HuH-7.5 (cell line): ENCODE results near the gene ATRNL1.
A peak's percentile ranks its signal among the peaks of the same experiment; 100 is the strongest.
"Not testable (repeated sequence)": the region's sequence is repeated elsewhere in the genome, so short reads cannot be mapped to it uniquely, and the experiment has no call there.

Source experiments
- DNase-seq: peaks from one replicate; pipeline ENCODE4 v3.0.0; 2011; ENCODE audit warnings: low spot score

The ATRNL1 gene

GRCh38 chr10:115427611-115428010 lies 334.4 kb downstream of the ATRNL1 start:
- no peak for DNase-seq

GRCh38 chr10:115432188-115432819 lies 339.1 kb downstream of the ATRNL1 start:
- peak; percentile 16 for DNase-seq

DNA sequence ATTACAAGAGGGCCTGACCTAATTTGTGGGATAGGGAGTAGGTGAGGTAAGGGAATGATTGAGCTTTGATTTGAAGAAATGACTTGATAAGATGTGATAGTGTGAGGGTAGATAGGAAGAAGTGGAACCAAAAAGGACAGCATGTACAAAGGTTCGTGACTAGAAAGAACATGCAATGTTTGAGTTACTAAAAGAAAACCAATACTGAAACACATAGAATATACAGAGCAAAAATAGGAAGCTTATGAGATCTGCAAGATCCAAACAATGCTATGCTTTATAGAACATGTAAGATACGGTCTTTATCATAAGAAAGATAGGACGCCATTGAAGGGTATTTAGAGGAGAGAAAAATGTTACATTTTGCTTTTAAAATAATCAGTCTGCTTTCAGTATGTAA lies 343.8 kb downstream of the ATRNL1 start:
- DNase-seq, result no peak

- no peak for DNase-seq
Observed at GRCh38 chr10:115441907-115442545, 348.9 kb downstream of the ATRNL1 start.

GRCh38 chr10:115456812-115457211 lies 363.6 kb downstream of the ATRNL1 start:
- DNase-seq, result no peak

GRCh38 chr10:115483294-115483693 lies 390.1 kb downstream of the ATRNL1 start:
- DNase-seq, result no peak

DNA sequence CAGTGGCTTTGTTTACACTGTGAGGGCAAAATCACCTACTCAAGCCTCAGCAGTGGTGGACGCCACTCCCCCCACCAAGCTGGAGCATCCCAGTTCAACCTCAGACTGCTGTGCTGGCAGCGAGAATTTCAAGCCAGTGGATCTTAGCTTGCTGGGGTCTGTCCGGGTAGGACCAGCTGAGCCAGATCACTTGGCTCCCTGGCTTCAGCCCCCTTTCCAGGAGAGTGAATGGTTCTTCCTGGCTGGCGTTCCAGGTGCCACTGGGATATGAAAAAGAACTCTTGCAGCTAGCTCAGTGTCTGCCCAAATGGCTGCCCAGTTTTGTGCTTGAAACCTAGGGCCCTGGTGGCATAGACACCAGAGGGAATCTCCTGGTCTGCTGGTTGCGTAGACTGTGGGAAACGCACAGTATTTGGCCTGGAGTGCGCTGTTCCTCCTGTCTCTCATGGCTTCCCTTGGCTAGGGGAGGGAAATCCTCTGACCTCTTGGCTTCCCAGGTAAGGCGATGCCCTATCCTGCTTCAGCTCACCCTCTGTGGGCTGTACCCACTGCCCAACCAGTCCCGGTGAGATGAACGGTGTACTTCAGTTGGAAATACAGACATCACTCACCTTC lies 398.5 kb downstream of the ATRNL1 start:
- no peak for DNase-seq

DNA sequence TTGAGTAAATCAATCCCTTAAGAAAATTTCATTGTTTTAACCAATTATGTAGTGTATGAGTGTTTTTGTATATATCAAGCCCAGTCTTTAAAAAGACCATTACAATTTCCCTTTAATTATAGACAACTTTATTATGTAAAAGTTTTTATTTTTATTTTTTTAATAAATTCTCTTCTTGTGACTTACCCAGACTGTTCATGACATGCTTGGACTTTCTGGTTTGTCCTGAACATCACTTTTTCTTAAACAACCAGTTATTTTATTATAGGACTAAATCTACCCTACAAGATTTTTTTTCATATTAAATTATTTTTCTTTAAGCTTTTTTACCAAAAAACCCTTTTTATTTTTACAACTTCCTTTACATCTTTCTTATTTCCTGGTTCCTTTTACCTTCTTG lies 410.4 kb downstream of the ATRNL1 start:
- no peak for DNase-seq

GRCh38 chr10:115514895-115515294 lies 421.7 kb downstream of the ATRNL1 start:
- DNase-seq, result no peak

GRCh38 chr10:115525141-115525540 lies 432.0 kb downstream of the ATRNL1 start:
- DNase-seq, result no peak

DNA sequence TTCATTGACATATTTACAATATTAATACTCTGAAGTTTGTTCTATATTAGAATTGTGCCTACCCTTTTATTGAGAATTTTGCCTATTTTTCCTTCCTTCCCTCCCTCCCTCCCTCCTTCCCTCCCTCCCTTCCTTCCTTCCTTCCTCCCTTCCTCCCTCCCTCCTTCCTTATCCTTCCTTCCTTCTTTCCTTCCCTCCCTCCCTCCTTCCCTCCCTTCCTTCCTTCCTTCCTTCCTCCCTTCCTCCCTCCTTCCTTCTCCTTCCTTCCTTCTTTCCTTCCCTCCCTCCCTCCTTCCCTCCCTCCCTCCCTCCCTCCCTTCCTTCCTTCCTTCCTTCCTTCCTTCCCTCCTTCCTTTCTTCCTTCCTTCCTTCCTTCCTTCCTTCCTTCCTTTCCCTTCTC lies 434.5 kb downstream of the ATRNL1 start:
- not testable (repeated sequence) for DNase-seq

DNA sequence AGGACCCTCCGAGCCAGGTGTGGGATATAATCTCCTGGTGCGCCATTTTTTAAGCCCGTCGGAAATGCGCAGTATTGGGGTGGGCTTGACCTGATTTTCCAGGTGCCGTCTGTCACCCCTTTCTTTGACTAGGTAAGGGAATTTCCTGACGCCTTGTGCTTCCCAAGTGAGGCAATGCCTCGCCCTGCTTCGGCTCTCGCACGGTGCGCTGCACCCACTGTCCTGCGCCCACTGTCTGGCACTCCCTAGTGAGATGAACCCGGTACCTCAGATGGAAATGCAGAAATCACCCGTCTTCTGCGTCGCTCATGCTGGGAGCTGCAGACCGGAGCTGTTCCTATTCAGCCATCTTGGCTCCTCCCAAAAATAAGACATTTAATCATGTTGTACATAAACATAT lies 443.2 kb downstream of the ATRNL1 start:
- DNase-seq, result not testable (repeated sequence)

- DNase-seq, result no peak
Observed at GRCh38 chr10:115539142-115539762, 446.1 kb downstream of the ATRNL1 start.

DNA sequence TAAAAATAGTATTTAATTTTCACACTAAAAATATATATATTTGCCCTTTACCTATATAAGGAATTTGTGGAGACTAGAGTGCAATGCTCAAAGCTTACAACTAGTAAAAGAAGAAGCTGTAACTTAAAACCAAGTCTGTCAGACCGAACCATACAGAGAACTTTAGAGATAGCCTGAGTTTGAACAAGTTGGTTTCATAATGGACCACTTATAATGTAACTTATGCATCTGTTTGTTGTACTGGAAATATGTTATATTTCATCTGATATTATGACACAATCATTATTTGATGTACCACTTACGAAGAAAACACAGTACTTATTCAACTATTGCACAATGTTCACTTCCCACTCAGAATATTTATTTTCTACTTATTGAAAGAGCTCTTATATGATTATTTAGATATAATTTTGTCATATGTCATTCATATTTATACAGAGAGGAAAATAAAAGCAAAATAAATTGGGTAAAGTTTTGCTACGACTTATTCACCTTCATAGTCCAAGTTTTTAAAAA lies 462.8 kb downstream of the ATRNL1 start:
- DNase-seq, result no peak

GRCh38 chr10:115558252-115558651 lies 465.1 kb downstream of the ATRNL1 start:
- DNase-seq, result no peak

DNA sequence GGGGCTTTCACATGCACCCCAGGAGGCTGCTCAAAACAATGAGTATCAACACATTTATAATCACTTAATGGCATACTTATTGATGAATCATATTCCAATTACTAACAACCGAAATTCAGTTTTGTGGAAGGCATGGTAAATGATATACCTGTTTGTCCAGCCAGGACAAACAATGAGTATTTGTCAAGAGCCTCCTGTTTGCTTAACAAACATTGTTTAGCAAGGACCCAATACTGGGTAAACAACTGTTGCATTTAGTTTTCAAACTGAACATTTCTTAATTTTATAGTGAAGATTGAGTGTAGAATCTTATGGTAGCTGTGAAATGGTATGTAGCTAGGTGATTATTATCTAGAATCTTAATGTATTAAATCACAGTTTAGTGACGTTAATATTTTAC lies 473.7 kb downstream of the ATRNL1 start:
- peak; percentile 11 for DNase-seq

GRCh38 chr10:115572740-115573455 lies 479.7 kb downstream of the ATRNL1 start:
- peak; percentile 4 for DNase-seq

DNA sequence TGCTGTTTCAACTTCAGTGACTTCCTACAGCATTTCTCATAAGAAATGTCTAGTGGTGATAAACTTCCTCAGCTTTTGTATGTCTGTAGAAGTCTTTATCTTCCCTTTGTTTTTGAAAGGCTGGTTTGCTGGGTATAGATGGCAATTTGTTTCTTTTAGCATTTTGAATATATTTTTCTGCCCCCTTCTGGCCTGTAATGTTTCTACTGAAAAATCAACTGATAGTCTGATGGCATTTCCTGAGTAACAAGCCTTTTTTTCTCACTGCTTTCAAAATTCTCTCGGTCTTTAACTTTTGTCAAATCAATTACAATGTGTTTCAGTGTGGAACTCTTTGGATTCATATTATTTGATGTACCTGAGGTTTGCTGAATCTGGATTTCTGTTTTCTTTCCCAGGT lies 487.1 kb downstream of the ATRNL1 start:
- DNase-seq, result no peak

DNA sequence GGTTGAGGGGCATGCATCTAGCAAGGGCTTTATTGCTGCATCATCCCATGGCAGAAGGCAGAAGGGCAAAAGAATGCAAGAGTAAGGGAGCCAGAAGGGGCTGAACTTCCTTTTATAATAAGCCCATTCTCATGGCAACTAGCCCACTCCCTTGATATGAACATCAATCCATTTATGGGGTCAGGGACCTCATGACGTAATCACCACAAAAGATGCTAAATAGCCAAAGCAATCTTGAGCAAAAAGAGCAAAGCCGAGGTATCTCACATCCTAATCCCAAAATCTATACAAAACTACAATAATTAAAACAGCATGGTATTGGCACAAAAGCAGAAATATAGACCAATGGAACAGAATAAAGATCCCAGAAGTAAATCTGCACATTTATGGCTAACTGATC lies 499.9 kb downstream of the ATRNL1 start:
- no peak for DNase-seq

GRCh38 chr10:115604627-115605026 lies 511.5 kb downstream of the ATRNL1 start:
- no peak for DNase-seq

DNA sequence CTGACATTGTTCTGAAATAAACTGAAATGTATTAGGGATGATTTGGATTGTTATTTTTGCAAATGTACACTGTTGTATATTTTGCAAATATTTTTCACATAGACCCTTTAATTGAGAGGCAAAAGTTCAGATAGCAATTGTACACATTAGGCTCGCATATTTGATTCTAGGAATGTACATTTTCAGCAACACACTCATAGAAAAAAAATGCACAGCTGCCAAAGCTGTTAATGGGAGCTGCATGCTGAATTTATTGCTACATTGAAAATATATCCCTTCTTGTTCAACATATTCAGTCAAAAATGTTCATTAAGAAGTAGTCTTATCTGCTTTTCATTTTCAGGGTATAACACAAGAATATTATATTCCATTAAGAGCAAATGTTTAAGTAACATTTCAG lies 512.9 kb downstream of the ATRNL1 start:
- DNase-seq, result no peak

GRCh38 chr10:115606741-115607140 lies 513.6 kb downstream of the ATRNL1 start:
- no peak for DNase-seq
